Naive B cell (primary cell): ENCODE results near the gene TREML1. TPM values are rescaled to one million over a fixed set of nuclear protein-coding genes. Genes with fewer than 3 reads are reported as not detected.

ENCODE experiments used
- ATAC-seq, 2 donors: fragments of 150-1000 bp; cut with Tn5 transposase; 2 replicates each; pipeline ENCODE4 v1.10.0; 2021; ENCODE audit warnings: low read depth in 2 of 2, mild to moderate bottlenecking in 2 of 2, moderate library complexity in 2 of 2
- DNase-seq: peaks from one replicate; pipeline ENCODE4 v3.0.0; 2022
- H3K27ac Mint-ChIP-seq, 6 donors: one replicate each; pipeline ENCODE4 v1.8.0; 2020 to 2022; ENCODE audit warnings: mild to moderate bottlenecking in 6 of 6, mixed read lengths in 6 of 6, moderate library complexity in 5 of 6, inconsistent platforms in 2 of 6
- H3K27me3 Mint-ChIP-seq, 3 donors: one replicate each; pipeline ENCODE4 v1.8.0; 2021 to 2022; ENCODE audit warnings: mixed read lengths in 3 of 3, mild to moderate bottlenecking in 1 of 3
- H3K36me3 Mint-ChIP-seq, 2 donors: one replicate each; pipeline ENCODE4 v1.8.0; 2020 to 2022; ENCODE audit warnings: mixed read lengths in 2 of 2, inconsistent platforms in 1 of 2, mild to moderate bottlenecking in 1 of 2
- H3K4me1 Mint-ChIP-seq, 3 donors: one replicate each; pipeline ENCODE4 v1.8.0; 2020 to 2022; ENCODE audit warnings: mixed read lengths in 3 of 3, inconsistent platforms in 1 of 3, mild to moderate bottlenecking in 1 of 3, moderate library complexity in 1 of 3
- H3K4me3 Mint-ChIP-seq, 8 donors: one replicate each; pipeline ENCODE4 v1.8.0; 2020 to 2022; ENCODE audit warnings: mild to moderate bottlenecking in 8 of 8, mixed read lengths in 8 of 8, moderate library complexity in 8 of 8, inconsistent platforms in 2 of 8
- H3K9me3 Mint-ChIP-seq, 7 donors: one replicate each; pipeline ENCODE4 v1.8.0; 2020 to 2022; ENCODE audit warnings: mixed read lengths in 7 of 7, mild to moderate bottlenecking in 5 of 7, inconsistent platforms in 2 of 7, moderate library complexity in 1 of 7
- polyA plus RNA-seq, 6 donors: library from polyadenylated mRNA; unstranded; fragments of 300-500 nt; fragmentation: Illumina TruSeq; gene quantifications; one replicate each; pipeline ENCODE4 v1.2.3, GENCODE V29; 2021; ENCODE audit warnings: low read depth in 6 of 6

The TREML1 gene
- polyA plus RNA-seq, 6 donors from 2014 or later: 1.6 to 7.5 (median 5.4) TPM; not detected in 1

DNA sequence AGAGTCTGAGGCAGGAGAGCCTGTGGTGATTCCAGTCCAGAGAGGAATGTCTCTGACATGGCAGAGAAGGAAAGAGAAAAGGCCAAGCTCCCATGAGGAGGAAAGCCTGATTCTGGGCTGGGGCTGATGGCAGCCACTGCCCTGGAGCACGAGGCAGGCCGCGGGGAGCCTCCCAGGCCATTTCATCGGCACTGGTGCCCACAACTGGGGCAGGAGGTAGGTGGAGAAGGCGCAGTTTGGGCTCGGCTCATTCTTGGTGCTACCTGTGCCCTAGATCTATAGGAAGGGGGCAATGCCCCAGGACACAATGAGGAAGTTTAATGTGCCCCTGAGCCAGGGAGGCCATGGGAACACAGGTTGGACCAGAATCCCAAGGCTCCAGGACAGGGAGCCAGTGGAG is 2.6 kb upstream of the TREML1 start:
- H3K27ac Mint-ChIP-seq: no peak overlapping the region
- no peaks in the 10 kb centered on the region for H3K9me3 Mint-ChIP-seq
- peaks cover 4 to 33% (median 28%) of the 10 kb centered on the region in 3 donors for H3K27me3 Mint-ChIP-seq
- ATAC-seq (no peak), DNase-seq (no peak)
- peaks cover 0 to 11% of the 10 kb centered on the region in 2 donors for H3K36me3 Mint-ChIP-seq
- H3K4me3 Mint-ChIP-seq: no peak overlapping the region
- H3K4me1 Mint-ChIP-seq: peaks cover 6 to 12% (median 10%) of the 10 kb centered on the region in 3 donors

DNA sequence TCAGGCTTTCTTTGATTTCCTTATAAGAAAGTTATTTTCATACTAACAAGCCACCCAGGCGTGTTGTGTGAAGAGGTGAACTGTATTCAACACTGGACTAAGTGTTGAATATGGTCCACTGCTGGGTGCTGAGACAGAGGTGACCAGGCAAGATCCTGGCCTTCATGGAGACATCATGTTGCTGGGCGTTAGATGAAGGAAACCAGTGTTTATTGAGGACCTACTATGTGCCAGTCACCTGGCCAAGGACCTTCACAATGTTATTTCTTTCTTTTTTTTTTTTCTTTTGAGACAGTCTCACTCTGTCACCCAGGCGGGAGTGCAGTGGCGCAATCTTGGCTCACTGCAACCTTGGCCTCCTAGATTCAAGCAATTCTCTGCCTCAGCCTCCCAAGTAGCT is 1.9 kb upstream of the TREML1 start:
- ATAC-seq: no peak
- Mint-ChIP-seq H3K27me3 (peaks cover 4 to 29% (median 25%) of the 10 kb centered on the region in 3 donors), H3K36me3 (peaks cover 0 to 17% of the 10 kb centered on the region in 2 donors), H3K27ac (peak overlapping the region in 1 of 6 donors; percentile 64), H3K4me3 (no peak overlapping the region), H3K4me1 (peaks cover 5 to 9% (median 9%) of the 10 kb centered on the region in 3 donors), H3K9me3 (no peaks in the 10 kb centered on the region)
- no peak for DNase-seq

DNA sequence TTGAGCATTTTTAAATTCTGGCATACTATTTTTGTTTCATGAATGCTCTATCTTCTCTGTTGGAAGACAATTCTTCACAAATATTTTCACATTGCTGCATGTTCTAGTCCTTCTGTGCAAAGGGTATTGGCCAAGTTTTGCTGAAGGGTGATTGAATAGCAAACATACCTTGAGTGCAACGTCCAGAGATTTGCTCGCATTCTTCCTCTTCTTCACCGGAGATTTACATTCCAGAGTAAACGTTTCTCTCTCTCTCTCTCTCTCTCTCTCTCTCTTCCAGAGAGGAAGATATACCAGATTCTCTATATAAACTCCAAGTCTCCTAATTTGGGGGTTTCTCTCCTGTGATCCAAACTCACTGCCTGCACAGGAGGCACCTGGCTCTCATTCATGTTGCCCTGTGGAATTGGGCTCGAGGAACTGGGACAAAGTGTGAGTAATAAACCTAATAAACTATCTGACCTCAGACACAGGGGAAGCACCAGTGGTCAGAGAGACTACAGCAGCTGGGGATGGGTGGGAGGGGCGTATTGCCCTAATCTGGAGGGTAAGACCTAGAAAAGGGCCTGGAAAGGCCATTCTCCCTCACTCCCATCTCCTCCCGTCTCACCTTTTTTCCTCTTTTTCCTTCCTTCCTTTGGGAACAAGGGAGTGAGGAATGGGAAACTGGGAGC is 1.1 kb upstream of the TREML1 start:
- ATAC-seq: no peak
- Mint-ChIP-seq H3K4me3 (no peak overlapping the region), H3K4me1 (peaks cover 5 to 9% (median 9%) of the 10 kb centered on the region in 3 donors), H3K9me3 (no peaks in the 10 kb centered on the region), H3K36me3 (peaks cover 0 to 24% of the 10 kb centered on the region in 2 donors), H3K27ac (no peak overlapping the region), H3K27me3 (peaks cover 4 to 25% (median 22%) of the 10 kb centered on the region in 3 donors)
- no peak for DNase-seq

DNA sequence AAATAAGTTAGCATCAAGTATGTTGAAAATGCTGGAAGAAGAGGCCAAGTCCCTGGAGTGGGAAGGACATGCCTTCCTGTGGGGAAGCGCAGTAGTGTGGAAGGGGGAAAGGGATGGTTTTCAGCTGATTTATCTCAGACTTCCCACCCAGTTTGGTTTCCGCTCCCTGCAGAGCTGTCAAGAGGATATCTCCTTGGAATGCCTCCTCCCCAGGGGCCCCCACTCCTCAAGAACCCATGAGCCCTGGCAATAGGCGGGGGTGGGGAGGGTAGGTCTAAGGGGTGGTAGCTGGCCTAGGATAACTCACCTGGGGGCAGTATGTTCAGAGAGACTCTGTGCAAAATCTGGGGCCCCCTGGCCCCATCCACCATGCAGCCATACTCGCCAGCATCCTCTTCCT is 696 bp downstream of the TREML1 start:
- Mint-ChIP-seq H3K9me3 (no peaks in the 10 kb centered on the region), H3K27me3 (peaks cover 0 to 16% (median 13%) of the 10 kb centered on the region in 3 donors), H3K27ac (no peak overlapping the region), H3K36me3 (peaks cover 6 to 37% of the 10 kb centered on the region in 2 donors), H3K4me1 (peaks cover 5 to 11% (median 9%) of the 10 kb centered on the region in 3 donors), H3K4me3 (no peak overlapping the region)
- ATAC-seq: no peak
- no peak for DNase-seq

DNA sequence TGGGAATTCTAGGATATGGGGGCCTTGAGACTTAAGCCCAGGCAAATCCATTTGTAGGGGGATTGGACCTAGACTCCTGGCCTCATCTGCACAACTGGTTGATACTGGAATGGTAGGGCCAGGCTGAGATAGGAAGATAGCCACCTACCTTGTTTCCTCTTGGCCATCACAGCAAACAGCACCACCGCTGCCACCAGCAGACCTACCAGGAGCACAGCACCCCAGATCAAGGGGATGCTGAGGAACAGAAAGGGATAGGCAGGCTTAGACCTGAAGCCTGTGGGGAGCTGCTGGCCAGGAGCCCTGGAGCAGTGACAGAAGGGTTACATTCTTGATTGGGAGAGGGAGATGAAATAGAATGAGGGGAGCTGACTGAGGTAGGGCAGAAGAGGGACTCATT is 3.5 kb downstream of the TREML1 start:
- no peak for ATAC-seq
- Mint-ChIP-seq H3K4me3 (no peak overlapping the region), H3K9me3 (no peaks in the 10 kb centered on the region), H3K27ac (peak overlapping the region in 1 of 6 donors; percentile 86), H3K36me3 (peaks cover 16 to 40% of the 10 kb centered on the region in 2 donors), H3K27me3 (no peaks in the 10 kb centered on the region), H3K4me1 (peaks cover 5 to 11% (median 9%) of the 10 kb centered on the region in 3 donors)
- no peak for DNase-seq

DNA sequence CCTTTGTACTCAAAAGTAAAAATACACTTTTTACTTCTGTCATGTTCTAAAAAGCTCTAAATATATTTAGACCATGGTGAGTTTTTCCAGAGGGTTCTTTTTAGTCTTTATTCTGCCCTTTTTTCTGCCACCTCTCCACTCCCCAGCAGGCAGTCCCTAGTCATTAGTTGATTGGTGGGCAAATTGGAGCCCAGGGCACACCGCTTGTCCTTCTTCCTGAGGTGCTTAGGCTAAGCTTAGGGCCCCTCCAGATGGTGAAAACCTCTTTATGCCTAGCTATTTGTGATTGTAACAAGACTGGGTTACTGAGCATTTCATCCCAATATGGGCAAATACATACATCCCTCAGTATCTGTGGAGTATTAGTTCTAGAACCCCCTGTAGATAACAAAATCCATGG is 6.2 kb downstream of the TREML1 start:
- Mint-ChIP-seq H3K27ac (peak overlapping the region in 1 of 6 donors; percentile 15), H3K4me1 (peaks cover 0 to 2% (median 0%) of the 10 kb centered on the region in 3 donors), H3K4me3 (no peak overlapping the region), H3K36me3 (peaks cover 27 to 40% of the 10 kb centered on the region in 2 donors), H3K9me3 (no peaks in the 10 kb centered on the region), H3K27me3 (no peaks in the 10 kb centered on the region)
- DNase-seq (no peak), ATAC-seq (no peak)

DNA sequence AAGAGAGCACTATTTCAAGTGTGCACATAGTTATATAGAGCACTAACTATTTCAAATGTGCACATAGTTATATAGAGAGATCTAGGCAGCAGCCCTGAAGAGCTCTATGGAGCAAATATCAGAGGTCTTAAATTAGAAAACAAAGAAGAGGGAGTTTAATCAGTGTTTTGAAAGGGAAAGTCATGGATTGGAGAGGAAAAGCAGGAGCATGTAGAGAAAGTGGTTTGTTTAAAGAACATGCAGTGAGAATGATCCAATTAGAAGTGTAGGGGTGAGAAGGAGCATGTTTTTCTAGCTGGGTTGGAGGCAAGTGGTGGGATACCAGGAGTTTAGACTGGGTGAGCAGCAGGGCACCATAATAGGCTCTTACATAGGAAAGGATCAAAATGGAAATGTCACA is 17.2 kb downstream of the TREML1 start:
- Mint-ChIP-seq H3K4me3 (no peak overlapping the region), H3K36me3 (peaks cover 21 to 39% of the 10 kb centered on the region in 2 donors), H3K27ac (no peak overlapping the region), H3K27me3 (no peaks in the 10 kb centered on the region), H3K9me3 (no peaks in the 10 kb centered on the region), H3K4me1 (no peaks in the 10 kb centered on the region)
- ATAC-seq (no peak), DNase-seq (no peak)

DNA sequence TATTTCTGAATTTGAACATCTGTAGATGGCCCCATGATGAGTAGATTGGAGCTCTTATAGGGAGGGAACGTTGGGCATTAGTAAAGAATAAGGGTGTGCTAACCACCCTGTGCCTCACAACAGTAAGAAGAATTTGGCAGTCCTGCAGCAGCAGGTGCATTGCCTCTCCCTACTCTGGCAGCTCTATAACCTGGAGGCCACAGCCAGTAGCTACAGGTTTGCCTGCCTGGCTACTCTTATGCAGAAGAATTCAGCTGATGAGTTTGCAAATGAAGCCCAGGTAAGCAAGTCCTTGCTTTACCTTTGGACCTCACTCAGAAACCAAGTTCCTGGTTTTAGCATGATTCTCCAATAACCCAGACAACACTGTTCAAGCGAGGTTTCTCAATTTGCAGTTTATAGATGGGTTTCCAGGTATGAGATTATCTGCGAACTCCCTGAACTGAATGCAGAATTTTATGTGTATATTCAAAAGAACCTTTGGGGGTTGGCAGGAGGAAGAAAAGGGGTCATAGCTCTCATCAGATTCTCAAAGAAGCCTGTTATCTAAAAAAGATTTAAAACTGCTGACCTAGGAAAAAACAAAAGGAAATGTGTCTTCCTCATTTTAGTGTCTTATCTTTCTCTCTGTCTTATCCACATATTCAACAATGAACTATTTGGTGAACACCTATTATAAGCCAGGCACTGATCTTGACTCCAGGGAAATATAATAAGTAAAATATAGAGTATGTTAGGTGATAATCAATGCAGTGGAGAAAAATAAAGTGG is 18.9 kb downstream of the TREML1 start:
- H3K4me1 Mint-ChIP-seq: no peaks in the 10 kb centered on the region
- no peaks in the 10 kb centered on the region for H3K27me3 Mint-ChIP-seq
- no peak overlapping the region for H3K4me3 Mint-ChIP-seq
- peaks cover 21 to 34% of the 10 kb centered on the region in 2 donors for H3K36me3 Mint-ChIP-seq
- H3K9me3 Mint-ChIP-seq: peaks cover 0 to 3% (median 0%) of the 10 kb centered on the region in 7 donors
- ATAC-seq (no peak), DNase-seq (no peak)
- no peak overlapping the region for H3K27ac Mint-ChIP-seq

DNA sequence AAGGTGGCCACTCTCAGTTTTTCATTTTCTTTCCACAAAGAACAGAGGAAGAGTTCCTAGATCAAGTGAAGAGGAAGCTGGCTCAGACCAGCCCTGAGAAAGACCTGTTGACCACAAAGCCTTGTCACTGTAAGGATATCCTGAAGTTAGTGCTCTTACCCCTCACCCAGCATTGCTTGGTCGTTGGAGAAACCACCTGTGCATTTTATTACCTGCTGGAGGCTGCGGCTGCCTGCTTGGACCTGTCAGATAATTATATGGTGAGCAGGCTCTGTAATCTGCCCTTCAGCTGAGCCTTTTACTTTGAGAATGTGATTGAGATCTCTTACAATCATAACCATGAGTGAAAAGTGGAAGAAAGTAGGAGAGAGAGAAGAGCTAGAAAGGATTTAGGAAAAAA is 21.9 kb downstream of the TREML1 start:
- H3K27ac Mint-ChIP-seq: no peak overlapping the region
- DNase-seq (no peak), ATAC-seq (no peak)

DNA sequence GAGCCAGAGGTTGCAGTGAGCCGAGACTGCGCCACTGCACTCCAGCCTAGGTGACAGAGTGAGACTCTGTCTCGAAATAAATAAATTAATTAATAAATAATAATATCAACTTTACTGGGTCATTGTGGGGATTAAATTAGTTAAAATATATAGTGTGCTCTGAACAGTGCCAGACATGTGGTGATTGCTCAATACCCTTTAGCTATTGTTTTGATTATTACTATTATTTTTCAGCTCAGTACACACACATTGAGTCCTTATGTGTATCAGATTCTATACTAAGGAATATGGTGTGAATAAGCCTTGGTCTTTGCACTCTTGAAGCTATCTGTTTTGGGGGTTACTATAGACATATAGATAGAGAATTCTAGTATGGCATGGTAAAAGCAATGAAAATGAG is 28.9 kb downstream of the TREML1 start:
- Mint-ChIP-seq H3K36me3 (peaks cover 6 to 15% of the 10 kb centered on the region in 2 donors), H3K27me3 (no peaks in the 10 kb centered on the region), H3K27ac (peak overlapping the region in 1 of 6 donors; percentile 1), H3K4me1 (no peaks in the 10 kb centered on the region), H3K9me3 (peaks cover 0 to 2% (median 0%) of the 10 kb centered on the region in 7 donors), H3K4me3 (no peak overlapping the region)
- ATAC-seq (no peak), DNase-seq (no peak)

More for the DNA sequence above, 21.9 kb downstream of the TREML1 start:
- peaks cover 0 to 3% (median 0%) of the 10 kb centered on the region in 7 donors for H3K9me3 Mint-ChIP-seq
- H3K36me3 Mint-ChIP-seq: peaks cover 25 to 32% of the 10 kb centered on the region in 2 donors
- H3K27me3 Mint-ChIP-seq: no peaks in the 10 kb centered on the region
- H3K4me3 Mint-ChIP-seq: no peak overlapping the region
- H3K4me1 Mint-ChIP-seq: no peaks in the 10 kb centered on the region

DNA sequence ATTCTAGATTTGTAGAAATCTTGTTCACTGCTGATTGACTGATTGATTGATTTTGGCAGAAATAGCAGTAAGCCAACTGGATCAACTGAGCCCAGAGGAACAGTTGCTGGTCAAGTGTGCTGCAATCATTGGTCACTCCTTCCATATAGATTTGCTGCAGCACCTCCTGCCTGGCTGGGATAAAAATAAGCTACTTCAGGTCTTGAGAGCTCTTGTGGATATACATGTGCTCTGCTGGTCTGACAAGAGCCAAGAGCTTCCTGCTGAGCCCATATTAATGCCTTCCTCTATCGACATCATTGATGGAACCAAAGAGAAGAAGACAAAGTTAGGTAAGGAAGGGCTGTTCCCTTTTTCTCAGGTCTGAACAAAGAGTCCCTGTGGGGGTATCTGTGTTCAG is 31.2 kb downstream of the TREML1 start:
- Mint-ChIP-seq H3K4me1 (no peaks in the 10 kb centered on the region), H3K27ac (no peak overlapping the region), H3K4me3 (no peak overlapping the region), H3K9me3 (no peaks in the 10 kb centered on the region), H3K27me3 (no peaks in the 10 kb centered on the region), H3K36me3 (peaks cover 6 to 15% of the 10 kb centered on the region in 2 donors)
- DNase-seq (no peak), ATAC-seq (no peak)

DNA sequence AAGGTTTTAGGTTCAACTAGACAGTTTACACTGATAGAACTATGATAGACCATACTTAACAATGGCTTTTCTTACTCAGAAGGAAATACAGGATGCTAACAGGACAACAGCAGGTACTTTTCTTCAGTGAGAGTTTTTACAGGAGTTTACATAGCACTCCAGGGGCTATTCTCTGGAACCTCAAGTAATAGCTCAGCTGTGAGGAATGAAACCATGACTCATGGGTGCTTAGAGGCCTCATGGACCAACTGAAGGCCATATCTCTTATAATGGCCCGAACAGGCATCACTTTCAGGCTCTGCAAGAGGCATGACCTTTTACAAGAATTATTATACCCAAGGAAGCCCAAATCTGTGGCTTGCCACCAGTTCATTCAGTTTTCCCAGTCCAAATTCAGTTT is 31.8 kb downstream of the TREML1 start:
- Mint-ChIP-seq H3K27ac (no peak overlapping the region), H3K27me3 (no peaks in the 10 kb centered on the region), H3K4me1 (no peaks in the 10 kb centered on the region), H3K36me3 (peaks cover 3 to 12% of the 10 kb centered on the region in 2 donors), H3K9me3 (no peaks in the 10 kb centered on the region), H3K4me3 (no peak overlapping the region)
- no peak for DNase-seq
- ATAC-seq: no peak

DNA sequence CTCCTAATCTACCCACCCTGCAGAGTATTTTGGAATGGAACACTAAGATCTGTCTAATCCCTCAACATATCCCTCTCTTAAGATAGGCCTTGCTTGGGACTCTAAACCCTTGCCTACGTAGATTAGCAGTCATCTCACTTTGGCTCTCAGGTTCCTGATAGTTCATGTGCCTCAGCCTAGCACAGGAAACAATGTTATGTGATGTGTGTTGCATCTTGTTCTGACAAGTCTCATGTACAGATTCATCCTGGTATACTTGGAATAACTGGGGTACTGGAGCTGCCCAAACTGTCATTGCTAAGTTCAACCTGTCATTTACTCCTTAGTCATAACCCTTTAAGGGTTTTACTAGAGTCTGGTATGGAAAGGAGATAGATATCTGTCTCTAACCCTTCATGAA is 34.1 kb downstream of the TREML1 start:
- no peaks in the 10 kb centered on the region for H3K27me3 Mint-ChIP-seq
- no peaks in the 10 kb centered on the region for H3K9me3 Mint-ChIP-seq
- H3K27ac Mint-ChIP-seq: peak overlapping the region in 1 of 6 donors; percentile 70
- no peaks in the 10 kb centered on the region for H3K4me1 Mint-ChIP-seq
- peaks cover 0 to 16% of the 10 kb centered on the region in 2 donors for H3K36me3 Mint-ChIP-seq
- no peak overlapping the region for H3K4me3 Mint-ChIP-seq
- ATAC-seq (no peak), DNase-seq (no peak)

DNA sequence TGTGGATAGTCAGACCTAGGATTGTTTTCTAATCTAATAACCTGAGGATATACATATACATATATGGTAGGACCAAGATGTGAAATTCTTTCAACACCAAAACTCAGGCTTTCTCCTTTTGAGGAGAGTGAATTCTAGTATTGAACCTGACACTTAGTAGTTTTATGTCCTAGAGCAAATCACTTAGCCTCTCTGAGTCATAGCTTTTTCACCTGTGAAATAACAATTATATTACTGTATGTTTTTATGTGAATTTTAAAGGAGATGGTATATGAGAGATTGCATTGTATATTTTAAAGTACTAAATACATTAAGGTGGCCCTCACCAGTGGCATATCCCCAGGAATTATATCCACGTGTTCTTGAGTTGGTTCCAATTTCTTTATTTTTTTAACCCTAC is 34.6 kb downstream of the TREML1 start:
- Mint-ChIP-seq H3K4me1 (no peaks in the 10 kb centered on the region), H3K9me3 (no peaks in the 10 kb centered on the region), H3K36me3 (peaks cover 0 to 16% of the 10 kb centered on the region in 2 donors), H3K27ac (no peak overlapping the region), H3K4me3 (no peak overlapping the region), H3K27me3 (no peaks in the 10 kb centered on the region)
- DNase-seq (no peak), ATAC-seq (no peak)
